GM18526 (cell line): ENCODE results near the gene GP1BB.

ENCODE experiments used
- POLR2A ChIP-seq: IDR thresholded peaks from 3 replicates; pipeline ENCODE4 v1.6.1; 2011; ENCODE audit not compliant: insufficient read length; ENCODE audit errors: extremely low read depth

The GP1BB gene

DNA sequence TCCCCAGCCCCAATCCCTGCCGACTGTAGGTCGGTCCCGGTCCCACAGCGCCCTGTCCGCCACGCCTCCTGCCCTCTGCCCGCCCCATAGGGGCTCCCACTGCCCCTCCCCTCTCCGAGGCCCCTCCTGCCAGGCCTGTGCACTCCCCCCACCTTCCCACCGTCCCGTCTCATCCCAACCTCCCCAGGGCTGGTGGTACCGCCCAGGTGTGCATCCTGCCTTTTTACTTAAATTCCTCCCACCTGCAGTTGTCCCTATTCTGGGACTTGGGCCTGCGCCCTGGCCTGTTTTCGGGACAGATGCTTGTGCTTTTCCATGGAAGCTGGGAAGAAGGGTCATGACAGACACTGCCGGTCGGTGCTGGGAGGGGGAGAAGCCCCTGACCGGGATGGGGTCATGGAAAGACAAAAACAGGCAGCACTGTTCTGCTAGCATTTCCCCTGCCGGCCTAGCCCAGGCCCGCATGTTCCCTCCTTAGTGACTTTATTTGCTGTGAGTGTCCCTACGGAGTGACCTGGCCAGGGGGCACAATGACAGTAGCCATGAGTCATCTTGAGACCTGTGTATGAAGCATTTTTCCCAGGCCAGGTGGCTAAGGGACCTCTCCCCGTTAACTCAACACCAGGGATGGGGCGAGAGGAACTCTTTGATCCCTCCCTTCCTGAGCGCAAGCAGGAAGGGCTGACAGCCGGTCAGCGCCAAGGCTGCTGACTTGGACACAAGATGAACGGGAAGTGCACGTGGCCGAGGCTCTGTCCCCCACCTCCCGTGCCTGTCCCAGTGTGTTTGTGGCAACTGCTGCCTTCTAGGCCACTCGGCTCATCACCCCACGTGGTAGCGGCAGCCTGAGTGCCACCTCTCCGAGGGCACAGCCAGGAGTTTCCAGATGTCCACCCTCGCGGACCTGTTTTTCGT lies 44.3 kb downstream of the GP1BB start:
- no peak for TF ChIP-seq POLR2A

- no peak for TF ChIP-seq POLR2A
Observed at GRCh38 chr22:19769393-19769715, 46.0 kb downstream of the GP1BB start.

DNA sequence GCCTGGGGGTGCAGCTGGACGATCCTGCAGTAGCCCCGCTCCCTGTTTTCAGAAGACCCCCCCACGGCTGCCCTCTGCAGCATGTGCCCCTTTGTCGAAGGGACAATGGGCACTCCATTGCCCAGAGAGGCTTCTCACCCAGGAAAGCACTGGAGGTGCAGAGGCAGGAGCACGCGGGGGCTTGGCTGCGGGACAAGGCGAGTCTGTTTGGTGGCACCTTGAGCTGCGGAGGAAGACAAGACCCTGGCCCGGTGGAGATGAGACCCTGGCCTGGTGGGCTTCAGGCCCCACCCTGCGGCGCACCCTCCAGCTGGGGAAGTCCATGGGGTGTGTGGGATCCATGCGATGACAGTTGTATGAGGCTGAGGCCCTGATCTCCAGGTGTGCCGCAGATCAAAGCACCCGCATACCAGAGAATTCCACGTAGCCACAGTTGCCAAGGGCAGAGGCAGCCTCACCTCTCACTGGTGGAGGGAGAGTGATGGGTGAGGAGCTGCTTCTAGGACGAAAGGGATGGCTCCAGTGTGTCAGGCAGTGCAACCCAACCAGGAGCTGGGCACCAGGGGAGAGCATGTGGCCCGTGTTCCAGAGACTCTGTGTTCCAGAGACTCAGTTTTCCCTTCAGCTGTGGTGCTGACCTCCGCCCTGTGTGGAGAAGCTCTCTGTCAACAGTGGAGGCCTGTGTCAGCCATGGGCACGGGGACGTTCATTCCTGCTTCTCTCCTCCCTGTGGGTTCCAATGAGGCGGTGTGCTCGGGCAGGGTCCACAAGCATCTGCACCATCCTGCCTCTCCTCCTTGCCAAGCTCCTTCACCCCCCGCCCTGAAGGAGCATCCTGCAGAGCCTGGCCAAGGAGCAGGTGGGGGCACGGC lies 47.2 kb downstream of the GP1BB start:
- no peak for TF ChIP-seq POLR2A

DNA sequence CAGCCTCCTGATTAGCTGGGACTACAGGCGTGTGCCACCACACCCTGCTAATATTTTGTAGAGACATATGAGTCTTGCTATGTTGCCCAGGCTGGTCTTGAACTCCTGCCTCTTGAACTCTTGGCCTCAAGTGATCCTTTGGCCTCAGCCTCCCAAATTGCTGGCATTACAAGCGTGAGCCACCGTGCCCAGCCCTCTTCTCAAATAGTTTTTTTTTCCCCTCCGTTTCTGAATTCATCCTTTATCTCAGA lies 49.0 kb downstream of the GP1BB start:
- no peak for TF ChIP-seq POLR2A

- no peak for TF ChIP-seq POLR2A
Observed at GRCh38 chr22:19772673-19773469, 49.5 kb downstream of the GP1BB start.

GRCh38 chr22:19773470-19774040 lies 50.2 kb downstream of the GP1BB start:
- no peak for TF ChIP-seq POLR2A
